ENCODE results near the gene HCRT.
"Not testable (repeated sequence)": the region's sequence is repeated elsewhere in the genome, so short reads cannot be mapped to it uniquely, and the experiment has no call there.

HCRT gene

DNA sequence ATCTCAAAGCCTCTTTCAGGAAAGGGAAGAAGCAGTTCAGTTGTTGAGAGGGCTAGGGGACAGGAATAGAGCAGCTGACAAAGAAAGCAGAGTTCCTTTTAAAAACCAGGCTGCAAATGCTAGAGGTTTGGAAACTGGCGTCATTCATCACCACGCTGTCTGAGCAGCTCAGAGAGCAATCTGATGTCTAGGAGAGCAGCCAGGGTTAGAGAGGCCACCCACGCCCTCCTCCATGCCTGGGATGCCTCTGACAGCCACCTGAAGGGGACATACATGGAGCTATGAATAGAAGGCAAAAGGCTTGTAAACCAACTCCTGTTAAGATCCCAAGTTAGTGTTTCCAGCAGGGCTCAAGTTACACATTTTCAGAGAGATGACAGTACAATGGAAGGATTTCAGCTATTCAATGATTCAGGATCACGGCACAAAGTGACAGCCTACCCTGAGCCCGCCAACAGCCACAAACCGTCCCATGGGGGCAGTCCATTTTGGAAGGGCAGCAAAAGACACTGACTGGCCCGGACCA is 42.8 kb downstream of the HCRT start:
- no peak for DNase-seq (ENCODE audit: extremely low read depth, low read depth)
- TF ChIP-seq, protein P1, sequence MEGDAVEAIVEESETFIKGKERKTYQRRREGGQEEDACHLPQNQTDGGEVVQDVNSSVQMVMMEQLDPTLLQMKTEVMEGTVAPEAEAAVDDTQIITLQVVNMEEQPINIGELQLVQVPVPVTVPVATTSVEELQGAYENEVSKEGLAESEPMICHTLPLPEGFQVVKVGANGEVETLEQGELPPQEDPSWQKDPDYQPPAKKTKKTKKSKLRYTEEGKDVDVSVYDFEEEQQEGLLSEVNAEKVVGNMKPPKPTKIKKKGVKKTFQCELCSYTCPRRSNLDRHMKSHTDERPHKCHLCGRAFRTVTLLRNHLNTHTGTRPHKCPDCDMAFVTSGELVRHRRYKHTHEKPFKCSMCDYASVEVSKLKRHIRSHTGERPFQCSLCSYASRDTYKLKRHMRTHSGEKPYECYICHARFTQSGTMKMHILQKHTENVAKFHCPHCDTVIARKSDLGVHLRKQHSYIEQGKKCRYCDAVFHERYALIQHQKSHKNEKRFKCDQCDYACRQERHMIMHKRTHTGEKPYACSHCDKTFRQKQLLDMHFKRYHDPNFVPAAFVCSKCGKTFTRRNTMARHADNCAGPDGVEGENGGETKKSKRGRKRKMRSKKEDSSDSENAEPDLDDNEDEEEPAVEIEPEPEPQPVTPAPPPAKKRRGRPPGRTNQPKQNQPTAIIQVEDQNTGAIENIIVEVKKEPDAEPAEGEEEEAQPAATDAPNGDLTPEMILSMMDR (IDR thresholded peaks at IDR 0.05; ENCODE audit: low read depth, low read length) = no peak

DNA sequence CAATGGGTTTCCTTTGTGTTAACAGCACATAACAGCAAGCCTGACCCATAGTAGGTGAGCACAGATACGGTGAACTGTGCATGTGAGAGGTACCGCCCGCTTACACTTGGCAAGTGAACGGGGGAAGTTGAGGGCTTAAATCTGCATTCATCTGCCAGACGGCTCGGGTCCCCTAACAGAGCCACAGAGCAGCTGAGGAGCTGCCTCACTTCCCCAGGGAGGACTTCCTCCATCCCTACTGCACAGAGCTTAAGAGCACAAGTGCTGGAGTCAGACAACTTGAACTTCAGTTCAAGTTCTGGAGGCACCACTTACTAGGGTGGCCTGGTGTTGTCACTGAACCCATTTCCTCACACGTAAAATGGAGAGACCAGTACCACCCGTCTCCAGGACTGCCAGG is 43.9 kb downstream of the HCRT start:
- TF ChIP-seq, protein P1 (IDR thresholded peaks at IDR 0.05; ENCODE audit: low read depth, low read length) = no peak
- DNase-seq (ENCODE audit: extremely low read depth, low read depth) = no peak

DNA sequence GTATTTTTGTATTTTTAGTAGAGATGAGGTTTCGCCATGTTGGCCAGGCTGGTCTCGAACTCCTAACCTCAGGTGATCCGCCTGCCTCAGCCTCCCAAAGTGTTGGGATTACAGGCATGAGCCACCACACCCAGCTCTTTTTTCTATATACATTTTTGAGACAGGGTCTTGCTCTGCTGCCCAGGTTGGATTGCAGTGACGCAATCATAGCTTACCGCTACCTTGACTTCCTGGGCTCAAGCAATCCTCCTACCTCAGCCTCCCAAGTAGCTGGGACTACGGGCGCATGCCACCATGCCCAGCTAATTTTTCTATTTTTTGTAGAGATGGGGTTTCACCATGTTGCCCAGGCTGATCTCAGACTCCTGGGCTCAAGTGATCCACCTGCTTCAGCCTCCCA is 44.6 kb downstream of the HCRT start:
- DNase-seq (ENCODE audit: extremely low read depth, low read depth) = not testable (repeated sequence)

DNA sequence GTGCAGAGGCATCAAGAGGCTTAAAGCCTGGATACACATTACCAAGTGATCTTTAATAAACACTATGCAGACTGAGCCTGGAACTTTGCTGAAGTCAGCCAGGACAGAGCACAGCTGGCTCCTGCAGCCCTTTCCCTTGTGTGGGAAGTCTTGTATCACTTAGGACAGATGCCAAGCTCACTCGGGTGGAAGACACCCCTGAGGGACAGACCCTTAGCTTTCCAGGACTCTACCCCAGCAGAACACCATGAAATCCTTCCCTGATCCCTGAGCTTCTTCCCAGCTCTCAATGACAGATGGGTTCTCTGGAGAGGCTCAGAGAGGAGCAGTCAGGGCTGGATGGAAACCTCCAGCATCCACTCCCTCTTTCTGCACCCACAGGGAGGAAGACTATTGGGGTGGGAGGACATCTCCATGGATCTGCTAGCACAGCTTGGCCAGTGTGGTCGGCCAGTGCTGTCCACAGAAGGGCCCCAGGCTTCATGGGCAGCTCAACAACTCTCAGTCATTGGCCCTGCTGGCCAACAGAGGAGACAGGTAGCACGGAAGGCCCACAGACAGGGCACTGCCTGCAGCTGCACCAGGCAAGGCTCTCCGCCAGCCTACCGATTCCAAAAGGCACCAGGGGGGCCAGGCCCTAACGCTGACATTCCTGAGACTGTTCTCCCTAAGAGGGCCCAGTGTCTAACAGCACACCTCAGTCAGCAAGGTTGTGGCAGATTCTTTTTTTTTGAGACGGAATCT is 46.3 kb downstream of the HCRT start:
- TF ChIP-seq, protein P1 (IDR thresholded peaks at IDR 0.05; ENCODE audit: low read depth, low read length) = no peak
- DNase-seq (ENCODE audit: extremely low read depth, low read depth) = no peak

DNA sequence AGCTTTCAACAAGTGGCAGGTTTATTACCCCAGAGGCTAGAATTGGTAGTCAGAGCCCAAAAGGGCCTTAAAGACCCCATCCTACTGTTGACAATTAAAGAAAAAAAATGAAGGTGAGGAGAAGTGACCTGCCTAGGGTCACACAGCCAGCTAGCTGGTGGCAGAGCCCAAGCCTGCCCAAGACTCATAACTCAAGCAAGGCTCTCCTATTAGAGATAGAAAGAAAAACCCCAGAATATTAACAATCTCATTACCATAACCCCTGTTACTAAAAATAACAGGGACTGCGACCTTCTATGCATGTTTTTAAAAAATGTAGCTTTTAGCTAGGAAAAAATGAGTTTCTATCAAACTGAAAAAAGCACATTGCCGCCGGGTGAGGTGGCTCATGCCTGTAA is 48.6 kb downstream of the HCRT start:
- TF ChIP-seq, protein P1 (IDR thresholded peaks at IDR 0.05; ENCODE audit: low read depth, low read length) = no peak
- DNase-seq (ENCODE audit: extremely low read depth, low read depth) = no peak

DNA sequence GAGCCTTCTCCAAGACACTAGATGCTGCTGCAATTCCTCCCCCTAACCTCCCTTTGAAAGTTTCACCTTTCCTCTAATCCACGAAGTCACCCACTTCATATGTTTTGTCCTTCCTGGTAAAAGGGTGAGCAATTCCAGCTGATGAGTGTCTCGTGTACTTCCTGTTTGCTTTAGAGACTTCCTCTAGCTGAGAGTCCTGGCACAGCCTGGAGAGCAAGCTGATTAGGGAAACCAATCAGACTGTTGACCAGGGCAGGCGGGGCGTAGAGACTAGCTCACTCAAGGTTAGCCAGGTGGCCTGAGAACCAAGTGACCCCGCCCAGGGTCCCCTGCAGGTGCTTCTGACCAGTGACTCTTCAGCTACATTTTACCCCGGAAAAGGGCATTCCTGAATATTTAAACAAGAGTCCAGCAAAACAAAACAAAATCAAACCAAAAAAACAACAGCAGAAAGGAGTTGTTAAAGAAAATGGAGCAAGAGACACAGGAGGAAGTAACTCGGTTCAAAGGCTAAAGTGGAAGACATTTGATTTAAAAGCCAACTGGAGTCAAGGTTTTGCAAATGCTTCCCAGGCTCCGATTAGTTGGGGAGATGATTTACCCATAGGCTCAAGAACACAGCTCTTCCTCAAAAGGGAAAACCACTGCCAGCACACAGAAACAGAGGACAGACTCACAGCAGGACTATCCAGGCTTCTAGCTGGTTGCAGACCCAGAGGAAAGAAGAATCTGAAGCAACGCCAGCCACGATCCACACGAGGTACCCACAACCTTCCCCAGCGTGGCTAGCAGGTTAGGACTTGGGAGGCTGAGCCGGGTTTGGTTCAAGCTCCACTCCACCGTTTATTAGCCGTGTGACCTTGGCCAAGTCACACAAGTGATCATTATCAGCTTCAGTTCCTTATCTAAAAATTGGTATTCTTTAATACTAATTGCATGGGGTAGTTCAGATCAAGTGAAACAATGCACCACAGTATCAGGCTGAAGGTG is 49.3 kb downstream of the HCRT start:
- TF ChIP-seq, protein P1 (IDR thresholded peaks at IDR 0.05; ENCODE audit: low read depth, low read length) = no peak

DNA sequence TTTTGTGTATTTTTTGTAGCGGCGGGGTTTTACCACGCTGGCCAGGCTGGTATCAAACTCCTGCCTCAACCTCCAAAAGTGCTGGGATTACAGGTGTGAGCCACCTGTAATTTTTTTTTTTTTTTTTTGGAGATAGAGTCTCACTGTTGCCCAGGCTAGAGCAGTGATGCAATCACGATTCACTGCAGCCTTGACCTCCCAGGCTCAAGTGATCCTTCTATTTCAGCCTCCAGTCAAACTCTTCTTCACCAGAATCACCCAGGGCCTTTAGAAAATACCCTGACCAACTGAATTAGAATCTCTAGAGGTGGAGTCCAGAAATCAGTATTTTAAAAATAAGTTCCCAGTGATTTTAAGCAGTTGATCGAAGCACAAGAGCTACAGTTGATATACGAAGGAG is 50.1 kb downstream of the HCRT start:
- TF ChIP-seq, protein P1 (IDR thresholded peaks at IDR 0.05; ENCODE audit: low read depth, low read length) = no peak
- DNase-seq (ENCODE audit: extremely low read depth, low read depth) = no peak

More for the DNA sequence above, 49.3 kb downstream of the HCRT start:
- DNase-seq (ENCODE audit: extremely low read depth, low read depth) = no peak

Data from AG09319 (cell line).